Skin epidermis (tissue), 12 donors: ENCODE data around the gene CGRRF1.
A peak's percentile ranks its signal among the peaks of the same experiment; 100 is the strongest.

ENCODE experiments used
- H3K27ac ChIP-seq, 21 experiments: fragments of 200-600 bp; sonication (generic) in 11 of 21; one replicate each; pipeline ENCODE4 v1.5.0; 2020; ENCODE audit warnings: mild to moderate bottlenecking in 3 of 21, inconsistent platforms in 2 of 21, moderate library complexity in 2 of 21
- H3K4me3 ChIP-seq, 7 experiments: fragments of 200-600 bp; sonication (generic) in 2 of 7; one replicate each; pipeline ENCODE4 v1.5.0; 2020; ENCODE audit warnings: inconsistent platforms in 2 of 7, mild to moderate bottlenecking in 2 of 7, moderate library complexity in 1 of 7

The CGRRF1 gene

GRCh38 chr14:54535126-54535525 lies 25.4 kb downstream of the CGRRF1 start:
- Histone ChIP-seq H3K4me3 (no peak overlapping the region), H3K27ac (peak overlapping the region in 1 of 21 experiments; percentile 39)

- H3K4me3 ChIP-seq, result no peak overlapping the region
- H3K27ac ChIP-seq, result peak overlapping the region in 2 of 21 experiments; percentile 25 to 39
Measured at GRCh38 chr14:54535646-54536045, 25.9 kb downstream of the CGRRF1 start.

GRCh38 chr14:54537651-54538050 lies 27.9 kb downstream of the CGRRF1 start:
- no peak overlapping the region for H3K4me3 ChIP-seq
- H3K27ac ChIP-seq, result no peak overlapping the region

GRCh38 chr14:54538055-54538454 lies 28.3 kb downstream of the CGRRF1 start:
- H3K4me3 ChIP-seq, result no peak overlapping the region
- H3K27ac ChIP-seq, result no peak overlapping the region

- no peak overlapping the region for H3K27ac ChIP-seq
- no peak overlapping the region for H3K4me3 ChIP-seq
Measured at GRCh38 chr14:54547583-54547982, 37.9 kb downstream of the CGRRF1 start.

GRCh38 chr14:54548491-54548890 lies 38.8 kb downstream of the CGRRF1 start:
- Histone ChIP-seq H3K27ac (no peak overlapping the region), H3K4me3 (no peak overlapping the region)

GRCh38 chr14:54549862-54550261 lies 40.2 kb downstream of the CGRRF1 start:
- Histone ChIP-seq H3K27ac (no peak overlapping the region), H3K4me3 (no peak overlapping the region)

GRCh38 chr14:54550514-54550913 lies 40.8 kb downstream of the CGRRF1 start:
- Histone ChIP-seq H3K4me3 (no peak overlapping the region), H3K27ac (no peak overlapping the region)

- H3K4me3 ChIP-seq, result no peak overlapping the region
- H3K27ac ChIP-seq, result no peak overlapping the region
Measured at GRCh38 chr14:54554401-54554800, 44.7 kb downstream of the CGRRF1 start.

- no peak overlapping the region for H3K4me3 ChIP-seq
- H3K27ac ChIP-seq, result no peak overlapping the region
Measured at GRCh38 chr14:54555651-54556050, 45.9 kb downstream of the CGRRF1 start.

GRCh38 chr14:54556535-54556934 lies 46.8 kb downstream of the CGRRF1 start:
- H3K27ac ChIP-seq, result no peak overlapping the region
- H3K4me3 ChIP-seq, result no peak overlapping the region

- Histone ChIP-seq H3K4me3 (no peak overlapping the region), H3K27ac (no peak overlapping the region)
Measured at GRCh38 chr14:54562334-54562733, 52.6 kb downstream of the CGRRF1 start.

- H3K27ac ChIP-seq, result peak overlapping the region in 12 of 21 experiments; percentile 49 to 97 (median 91)
- H3K4me3 ChIP-seq, result peak overlapping the region in 4 of 7 experiments; percentile 6 to 73 (median 67)
Measured at GRCh38 chr14:54564071-54564867, 54.6 kb downstream of the CGRRF1 start.

GRCh38 chr14:54564868-54565784 lies 55.4 kb downstream of the CGRRF1 start:
- peak overlapping the region; percentile 31 to 97 (median 88) for H3K27ac ChIP-seq
- peak overlapping the region; percentile 53 to 75 (median 67) for H3K4me3 ChIP-seq

- Histone ChIP-seq H3K27ac (peak overlapping the region; percentile 35 to 97 (median 88)), H3K4me3 (peak overlapping the region; percentile 53 to 75 (median 67))
Measured at GRCh38 chr14:54565785-54566409, 56.2 kb downstream of the CGRRF1 start.

GRCh38 chr14:54566410-54567223 lies 56.9 kb downstream of the CGRRF1 start, which contains the start of gene SAMD4A:
SAMD4A (plus strand) TSS chr14:54567128; CDS start chr14:54567917, 789 bp downstream.
- Histone ChIP-seq H3K27ac (peak within 1 kb of the TSS; percentile 35 to 97 (median 88)), H3K4me3 (peak within 1 kb of the TSS; percentile 53 to 75 (median 67))

GRCh38 chr14:54567224-54567638 lies 57.5 kb downstream of the CGRRF1 start:
- Histone ChIP-seq H3K4me3 (peak overlapping the region; percentile 53 to 75 (median 67)), H3K27ac (peak overlapping the region in 20 of 21 experiments; percentile 58 to 97 (median 88))

- Histone ChIP-seq H3K4me3 (peak overlapping the region; percentile 53 to 75 (median 67)), H3K27ac (peak overlapping the region in 19 of 21 experiments; percentile 66 to 97 (median 88))
Measured at GRCh38 chr14:54567639-54568561, 58.2 kb downstream of the CGRRF1 start.
